Spleen (tissue), 11 donors: ENCODE results near the gene KCP. TPM values are rescaled to one million over a fixed set of nuclear protein-coding genes. Genes with fewer than 3 reads are reported as not detected.

ENCODE experiments used
- DNase-seq: peaks from one replicate; pipeline ENCODE4 v3.0.0-alpha.2; 2020
- H3K27ac ChIP-seq, 8 donors: fragments of 200-600 bp; sonication (generic) in 7 of 8; 1 replicate in 4 of 8; 2 replicates in 4 of 8; pipeline versions ENCODE4 v1.5.0 to v1.8.0; 2016 to 2021; ENCODE audit warnings: inconsistent platforms in 4 of 8, mild to moderate bottlenecking in 4 of 8, moderate library complexity in 1 of 8
- H3K27me3 ChIP-seq, 7 donors: fragments of 200-600 bp; sonication (generic) in 6 of 7; replicated peaks in 1 of 7; 1 replicate in 4 of 7; 2 replicates in 3 of 7; pipeline versions ENCODE4 v1.5.0 to v1.8.0; 2016 to 2021; ENCODE audit warnings: inconsistent platforms in 3 of 7, mild to moderate bottlenecking in 1 of 7
- H3K36me3 ChIP-seq, 6 donors: fragments of 200-600 bp; sonication (generic) in 5 of 6; 1 replicate in 4 of 6; 2 replicates in 2 of 6; pipeline versions ENCODE4 v1.5.0 to v1.8.0; 2016 to 2021; ENCODE audit warnings: inconsistent platforms in 2 of 6
- H3K4me1 ChIP-seq, 6 donors: fragments of 200-600 bp; sonication (generic) in 5 of 6; 1 replicate in 3 of 6; 2 replicates in 3 of 6; pipeline versions ENCODE4 v1.5.0 to v1.8.0; 2016 to 2021; ENCODE audit warnings: inconsistent platforms in 3 of 6
- H3K4me3 ChIP-seq, 8 donors: fragments of 200-600 bp; sonication (generic) in 7 of 8; 1 replicate in 4 of 8; 2 replicates in 4 of 8; pipeline versions ENCODE4 v1.5.0 to v1.8.0; 2016 to 2021; ENCODE audit warnings: inconsistent platforms in 4 of 8, mild to moderate bottlenecking in 4 of 8, moderate library complexity in 2 of 8
- H3K9me3 ChIP-seq, 8 donors: fragments of 200-600 bp; sonication (generic) in 7 of 8; 1 replicate in 4 of 8; 2 replicates in 4 of 8; pipeline versions ENCODE4 v1.5.0 to v1.8.0; 2016 to 2021; ENCODE audit warnings: inconsistent platforms in 4 of 8
- CTCF ChIP-seq, 11 experiments: fragments of 200-600 bp in 7 of 11; fragments of 450-650 bp in 4 of 11; sonication (generic) in 4 of 11; IDR thresholded peaks in 8 of 11; conservative IDR thresholded peaks in 3 of 11; 1 replicate in 7 of 11; 2 replicates in 4 of 11; pipeline versions ENCODE4 v1.4.0 to v1.8.0; 2016 to 2021; ENCODE audit warnings: antibody characterized with exemption in 11 of 11, inconsistent platforms in 4 of 11, mild to moderate bottlenecking in 1 of 11
- POLR2A ChIP-seq, 3 donors: fragments of 450-650 bp; IDR thresholded peaks; one replicate each; pipeline ENCODE4 v1.5.1; 2017; ENCODE audit warnings: antibody characterized with exemption in 3 of 3, mild to moderate bottlenecking in 1 of 3
- POLR2AphosphoS5 ChIP-seq, 3 donors: sonication (generic); formaldehyde crosslinking; IDR thresholded peaks; one replicate each; pipeline ENCODE4 v1.5.1; 2017; ENCODE audit warnings: antibody characterized with exemption in 3 of 3
- WGBS, 5 donors: extraction: QIAGEN DNeasy Blood & Tissue Kit in 3 of 5; methylation state at CpG; one replicate each; pipeline versions ENCODE4 v1.1.5 to v1.1.7; 2013 to 2018; 5-methylcytosine and 5-hydroxymethylcytosine counted together
- intact Hi-C: fragments of 100-400 bp; cut with DNase I; formaldehyde crosslinking; loops from one replicate; pipeline ENCODE4 v1.15.0; 2023; ENCODE audit warnings: low total_unique reads
- polyA plus RNA-seq, 3 donors: library from polyadenylated mRNA; stranded (reverse); fragments of 200-250 nt; gene quantifications; one replicate each; pipeline ENCODE4 v1.2.1, GENCODE V29; 2013
- total RNA-seq, 7 donors: library from RNA; depleted of rRNA in 3 of 7; stranded (reverse); fragments of >200 nt in 3 of 7; fragmentation: NEBNext Ultra II Directional in 4 of 7; extraction: Animal tissue kit (Norgen Biotek cat#: 25700) in 4 of 7; gene quantifications; one replicate each; pipeline versions ENCODE4 v1.1.0 to v1.2.1, GENCODE V29; 2016 to 2021
- donor health status: healthy with polysubstance abuse.
- donor health status: DM: no; HTN: no; CAD: no; lungs with moderate emphysema.
- donor health status: DM: no; HTN: no; CAD: no.
- donor health status: Bipolar disorder and iron deficiency.
- donor health status: healthy.
- donor health status: DM: no; HTN: no; CAD: no.
- donor health status: DM: yes; HTN: yes; CAD: no.

KCP gene
- total and polyA plus RNA-seq, 10 donors: 0.06 to 2.1 (median 0.71) TPM

- intact Hi-C loops: no loop called here
- Histone ChIP-seq H3K9me3 (peaks cover 0 to 9% (median 5%) of the 10 kb centered on the region in 8 donors), H3K27me3 (peaks cover 0 to 34% (median 13%) of the 10 kb centered on the region in 7 donors), H3K4me1 (peaks cover 0 to 14% (median 7%) of the 10 kb centered on the region in 6 donors), H3K4me3 (no peak overlapping the region), H3K27ac (no peak overlapping the region), H3K36me3 (no peaks in the 10 kb centered on the region)
- DNase-seq: peak; percentile 44
- 86 to 95% (median 94%) methylated on average over 6 of the region's 6 CpGs for WGBS, 5 donors
- TF ChIP-seq POLR2AphosphoS5 (IDR thresholded peaks at IDR 0.05) (no peak), POLR2A (IDR thresholded peaks at IDR 0.05) (no peak), CTCF (IDR thresholded peaks at IDR 0.05 in 8 of 11, conservative IDR thresholded peaks at IDR 0.05 in 3 of 11) (no peak)
Measured at GRCh38 chr7:128894101-128894440, 16.4 kb downstream of the KCP start.

GRCh38 chr7:128893251-128894100 lies 17.0 kb downstream of the KCP start:
- Histone ChIP-seq H3K27me3 (peaks cover 0 to 40% (median 13%) of the 10 kb centered on the region in 7 donors), H3K36me3 (no peaks in the 10 kb centered on the region), H3K9me3 (peaks cover 0 to 5% (median 0%) of the 10 kb centered on the region in 8 donors), H3K4me3 (no peak overlapping the region), H3K27ac (no peak overlapping the region), H3K4me1 (peaks cover 0 to 14% (median 7%) of the 10 kb centered on the region in 6 donors)
- TF ChIP-seq POLR2AphosphoS5 (IDR thresholded peaks at IDR 0.05): no peak
- TF ChIP-seq CTCF (IDR thresholded peaks at IDR 0.05 in 8 of 11, conservative IDR thresholded peaks at IDR 0.05 in 3 of 11): no peak
- no peak for TF ChIP-seq POLR2A (IDR thresholded peaks at IDR 0.05)
- 90 to 94% (median 93%) methylated on average over 10 to 23 of the region's 23 CpGs for WGBS, 5 donors
- peak; percentile 59 for DNase-seq
- intact Hi-C loops: no loop called here

- Histone ChIP-seq H3K27ac (no peak overlapping the region), H3K4me1 (peaks cover 0 to 14% (median 7%) of the 10 kb centered on the region in 6 donors), H3K4me3 (no peak overlapping the region), H3K27me3 (peaks cover 0 to 40% (median 13%) of the 10 kb centered on the region in 7 donors), H3K36me3 (no peaks in the 10 kb centered on the region), H3K9me3 (no peaks in the 10 kb centered on the region)
- peak; percentile 61 for DNase-seq
- intact Hi-C loops: no loop called here
- WGBS, 5 donors: 89 to 93% (median 91%) methylated on average over 11 to 13 of the region's 13 CpGs
- no peak for TF ChIP-seq CTCF (IDR thresholded peaks at IDR 0.05 in 8 of 11, conservative IDR thresholded peaks at IDR 0.05 in 3 of 11)
- no peak for TF ChIP-seq POLR2A (IDR thresholded peaks at IDR 0.05)
- no peak for TF ChIP-seq POLR2AphosphoS5 (IDR thresholded peaks at IDR 0.05)
Measured at GRCh38 chr7:128892521-128893250, 17.8 kb downstream of the KCP start.

GRCh38 chr7:128891942-128892269 lies 18.6 kb downstream of the KCP start:
- 77 to 85% (median 80%) methylated on average over 11 of the region's 11 CpGs for WGBS, 5 donors
- Histone ChIP-seq H3K27ac (no peak overlapping the region), H3K4me3 (no peak overlapping the region), H3K27me3 (peaks cover 0 to 41% (median 13%) of the 10 kb centered on the region in 7 donors), H3K36me3 (no peaks in the 10 kb centered on the region), H3K9me3 (no peaks in the 10 kb centered on the region), H3K4me1 (peaks cover 0 to 14% (median 7%) of the 10 kb centered on the region in 6 donors)
- TF ChIP-seq CTCF (IDR thresholded peaks at IDR 0.05 in 8 of 11, conservative IDR thresholded peaks at IDR 0.05 in 3 of 11) (no peak), POLR2A (IDR thresholded peaks at IDR 0.05) (no peak), POLR2AphosphoS5 (IDR thresholded peaks at IDR 0.05) (no peak)
- intact Hi-C loops: no loop called here
- peak; percentile 55 for DNase-seq
